Small intestine (tissue), 4 donors: ENCODE measurements around the gene OTOP1. TPM values are rescaled to one million over a fixed set of nuclear protein-coding genes. Genes with fewer than 3 reads are reported as not detected.

Experiments used
- polyA plus RNA-seq, 4 donors: library from polyadenylated mRNA; stranded (reverse) in 3 of 4; unstranded in 1 of 4; fragments of 200-250 nt in 3 of 4; fragments of 120-200 nt in 1 of 4; gene quantifications; one replicate each; pipeline versions ENCODE4 v1.2.1 to v1.2.3, GENCODE V29; 2013
- donor health status: healthy with polysubstance abuse.
- donor health status: Bipolar disorder and iron deficiency.
- donor health status: healthy.

The OTOP1 gene
- polyA plus RNA-seq, 4 donors: not detected

Other genes starting within 250 kb of the OTOP1 start
- gene TMEM128, start 21.3 kb upstream of the OTOP1 start, polyA plus RNA-seq: 10 to 100 TPM; 15.7 to 34.5 (median 22.8) TPM
- 10 to 100 TPM in 2 of 4 donors, 1 to 10 TPM in 2; 4.5 to 19.7 (median 11.1) TPM for gene LYAR, start 63.2 kb upstream of the OTOP1 start, polyA plus RNA-seq
- 1 to 10 TPM; 1.8 to 5.8 (median 2.6) TPM for gene ZBTB49, start 63.3 kb upstream of the OTOP1 start, polyA plus RNA-seq
- 10 to 100 TPM in 1 of 4 donors, 1 to 10 TPM in 1, under 1 TPM in 1, not detected in 1; 0.27 to 12.2 (median 8.2) TPM for gene NSG1, start 160.2 kb upstream of the OTOP1 start, polyA plus RNA-seq